Omental fat pad (tissue), 4 donors: ENCODE results near the gene PSME1. TPM values are rescaled to one million over a fixed set of nuclear protein-coding genes. Genes with fewer than 3 reads are reported as not detected.

Experiments used
- ATAC-seq: fragments of 150-250 bp; one replicate; pipeline ENCODE4 v1.9.1; 2016; ENCODE audit warnings: mild to moderate bottlenecking, moderate library complexity; ENCODE audit not compliant: low FRiP score
- DNase-seq: peaks from one replicate; pipeline ENCODE4 v3.0.0-alpha.2; 2019; ENCODE audit warnings: low spot score
- total RNA-seq, 4 donors: library from RNA; depleted of rRNA; stranded (reverse); fragments of >200 nt; gene quantifications; one replicate each; pipeline ENCODE4 v1.1.0, GENCODE V29; 2016
- TF ChIP-seq, protein P1 (sequence below), 3 donors: fragments of 450-650 bp; IDR thresholded peaks; one replicate each; pipeline ENCODE4 v1.5.1; 2016 to 2017; ENCODE audit warnings: antibody characterized with exemption in 3 of 3, mild to moderate bottlenecking in 3 of 3, moderate library complexity in 2 of 3

Gene PSME1
- total RNA-seq, 4 donors from 2014 or later, result 89.1 to 158 (median 96.8) TPM

DNA sequence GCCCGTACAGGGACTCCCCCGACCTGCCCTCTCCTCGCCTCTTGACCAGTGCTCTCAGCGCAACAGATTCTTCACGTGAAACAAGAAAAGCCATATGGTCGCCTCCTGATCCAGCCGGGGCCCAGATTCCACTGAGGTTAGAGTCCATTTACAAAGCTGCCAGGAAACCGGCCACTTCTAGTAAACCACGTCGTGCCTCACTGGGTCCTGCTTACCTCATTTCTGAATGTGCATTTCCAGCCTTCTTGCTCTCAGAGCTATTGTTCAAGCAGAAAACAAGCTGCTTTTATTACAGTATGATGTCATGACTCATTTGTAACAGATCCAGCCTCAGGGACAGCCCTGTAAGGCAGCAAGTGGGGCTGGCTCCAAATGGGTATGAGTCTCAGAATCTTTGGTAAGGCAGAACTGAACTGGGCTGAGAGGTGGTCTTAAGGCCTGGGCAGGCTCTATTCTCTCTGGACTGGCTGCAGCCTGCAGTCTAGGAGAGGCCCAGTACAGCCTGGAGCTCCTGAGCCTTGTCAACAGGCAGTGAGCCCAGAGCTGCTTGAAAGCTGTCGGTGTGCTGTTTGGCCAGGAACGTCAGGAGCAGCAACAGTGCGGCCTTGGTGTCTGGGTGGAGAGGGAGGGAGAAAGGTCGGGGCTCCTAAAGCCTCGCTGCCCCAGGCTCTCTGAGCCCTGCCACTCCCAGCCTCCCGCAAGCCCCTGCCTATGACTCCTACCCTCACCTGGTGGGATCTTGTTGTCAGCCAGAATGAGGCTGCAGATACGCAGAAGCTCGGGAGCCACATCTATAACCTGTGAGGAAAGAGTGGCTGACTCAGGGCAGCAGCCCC, 44.2 kb downstream of the PSME1 start:
- peak; percentile 20 for ATAC-seq
- TF ChIP-seq, protein P1, sequence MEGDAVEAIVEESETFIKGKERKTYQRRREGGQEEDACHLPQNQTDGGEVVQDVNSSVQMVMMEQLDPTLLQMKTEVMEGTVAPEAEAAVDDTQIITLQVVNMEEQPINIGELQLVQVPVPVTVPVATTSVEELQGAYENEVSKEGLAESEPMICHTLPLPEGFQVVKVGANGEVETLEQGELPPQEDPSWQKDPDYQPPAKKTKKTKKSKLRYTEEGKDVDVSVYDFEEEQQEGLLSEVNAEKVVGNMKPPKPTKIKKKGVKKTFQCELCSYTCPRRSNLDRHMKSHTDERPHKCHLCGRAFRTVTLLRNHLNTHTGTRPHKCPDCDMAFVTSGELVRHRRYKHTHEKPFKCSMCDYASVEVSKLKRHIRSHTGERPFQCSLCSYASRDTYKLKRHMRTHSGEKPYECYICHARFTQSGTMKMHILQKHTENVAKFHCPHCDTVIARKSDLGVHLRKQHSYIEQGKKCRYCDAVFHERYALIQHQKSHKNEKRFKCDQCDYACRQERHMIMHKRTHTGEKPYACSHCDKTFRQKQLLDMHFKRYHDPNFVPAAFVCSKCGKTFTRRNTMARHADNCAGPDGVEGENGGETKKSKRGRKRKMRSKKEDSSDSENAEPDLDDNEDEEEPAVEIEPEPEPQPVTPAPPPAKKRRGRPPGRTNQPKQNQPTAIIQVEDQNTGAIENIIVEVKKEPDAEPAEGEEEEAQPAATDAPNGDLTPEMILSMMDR (IDR thresholded peaks at IDR 0.05), result no peak
- DNase-seq, result no peak

DNA sequence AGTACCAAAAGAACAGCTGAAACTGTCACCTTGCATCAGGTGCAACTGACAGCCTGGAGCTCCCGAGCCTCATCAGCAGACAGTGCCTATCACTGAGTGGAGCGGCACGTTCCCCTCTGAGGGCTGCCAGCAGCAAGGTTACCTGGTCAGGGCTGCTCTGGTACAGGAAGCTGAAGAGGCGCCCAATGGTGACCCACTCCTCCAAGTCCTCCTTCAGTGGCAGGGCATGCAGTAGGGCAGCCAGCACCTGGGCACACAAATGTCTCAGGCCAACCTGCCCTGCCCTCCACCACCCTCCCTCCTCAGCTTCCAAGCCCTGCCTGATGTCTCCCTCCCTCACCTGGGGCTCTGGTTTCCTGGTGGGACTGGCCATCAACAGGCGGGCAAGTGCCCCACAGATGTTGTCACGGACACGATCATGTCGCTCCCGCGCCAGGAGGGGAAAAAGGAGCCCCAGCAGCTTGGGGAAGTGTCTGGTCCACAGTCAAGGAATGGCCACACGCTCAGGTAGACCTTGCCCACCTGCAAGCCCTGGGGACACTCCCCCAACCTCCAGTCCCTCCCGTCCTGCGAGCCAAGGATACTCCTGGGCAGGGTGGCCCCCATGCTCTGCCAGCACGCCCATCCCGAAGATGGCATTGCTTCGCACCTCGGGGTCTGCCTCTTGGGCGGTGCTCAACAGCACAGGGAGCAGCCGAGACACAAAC, 45.5 kb downstream of the PSME1 start:
- no peak for ATAC-seq
- no peak for DNase-seq
- TF ChIP-seq, protein P1 (IDR thresholded peaks at IDR 0.05), result no peak

DNA sequence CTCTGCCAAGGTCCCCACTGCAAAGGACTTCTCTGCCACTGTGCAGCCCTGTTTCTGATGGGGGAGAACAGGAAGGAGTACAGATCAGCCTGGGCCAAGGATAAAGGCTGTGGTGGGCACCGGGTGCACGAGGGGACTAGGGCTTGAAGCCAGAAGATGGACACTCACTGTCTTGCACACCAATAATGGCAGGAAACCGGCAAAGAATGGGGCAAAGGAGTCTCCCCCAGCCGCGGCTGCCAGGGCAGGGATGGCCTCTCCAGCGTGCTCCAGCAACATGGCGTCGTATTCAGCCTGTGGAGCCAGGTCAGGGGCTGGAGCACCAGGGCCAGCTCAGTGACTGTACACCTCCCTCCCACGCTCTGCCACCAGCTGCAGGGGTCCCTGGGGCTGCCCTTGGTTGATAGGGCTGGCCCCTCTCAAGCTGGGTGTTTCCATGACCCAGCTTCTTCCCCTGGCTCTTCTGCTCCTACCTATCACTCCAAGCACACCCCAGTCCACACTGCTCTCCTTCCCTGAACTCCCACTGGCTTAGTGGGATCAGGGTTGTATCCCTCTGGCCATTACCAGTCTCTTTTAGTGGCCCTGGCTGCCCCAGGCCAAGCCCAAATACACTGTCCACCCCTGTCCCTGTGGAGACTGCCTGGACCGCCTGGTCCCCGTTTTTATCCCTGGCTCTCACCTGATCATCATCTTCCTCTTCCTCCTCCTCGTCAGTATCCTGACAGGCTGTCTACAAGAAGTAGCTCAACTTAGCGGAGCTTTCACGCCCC, 46.3 kb downstream of the PSME1 start:
- DNase-seq (no peak), ATAC-seq (no peak)
- TF ChIP-seq, protein P1 (IDR thresholded peaks at IDR 0.05), result no peak

DNA sequence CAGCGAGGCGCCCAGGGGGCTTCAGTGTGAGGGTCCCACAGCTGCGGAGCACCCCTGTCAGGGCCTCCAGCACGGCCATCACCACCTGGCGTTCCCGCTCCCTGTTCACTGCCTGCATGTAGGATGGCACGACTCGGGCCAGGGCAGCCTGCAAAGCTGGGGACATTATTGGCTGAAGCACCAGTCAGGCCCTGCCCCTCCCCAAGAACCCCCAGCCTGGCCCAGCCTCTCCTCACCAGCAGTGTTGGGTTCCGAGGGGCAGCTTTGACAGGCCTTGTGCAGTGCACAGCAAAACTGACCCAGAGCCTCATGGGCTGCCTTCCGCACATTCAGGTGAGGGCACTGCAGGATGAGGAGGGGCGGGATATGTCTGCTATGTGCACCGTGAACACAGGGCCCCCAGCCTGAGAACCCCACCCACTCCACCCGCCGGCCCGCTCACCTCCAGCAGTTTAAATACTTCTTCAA, 47.1 kb downstream of the PSME1 start:
- TF ChIP-seq, protein P1 (IDR thresholded peaks at IDR 0.05), result no peak
- ATAC-seq (no peak), DNase-seq (no peak)

DNA sequence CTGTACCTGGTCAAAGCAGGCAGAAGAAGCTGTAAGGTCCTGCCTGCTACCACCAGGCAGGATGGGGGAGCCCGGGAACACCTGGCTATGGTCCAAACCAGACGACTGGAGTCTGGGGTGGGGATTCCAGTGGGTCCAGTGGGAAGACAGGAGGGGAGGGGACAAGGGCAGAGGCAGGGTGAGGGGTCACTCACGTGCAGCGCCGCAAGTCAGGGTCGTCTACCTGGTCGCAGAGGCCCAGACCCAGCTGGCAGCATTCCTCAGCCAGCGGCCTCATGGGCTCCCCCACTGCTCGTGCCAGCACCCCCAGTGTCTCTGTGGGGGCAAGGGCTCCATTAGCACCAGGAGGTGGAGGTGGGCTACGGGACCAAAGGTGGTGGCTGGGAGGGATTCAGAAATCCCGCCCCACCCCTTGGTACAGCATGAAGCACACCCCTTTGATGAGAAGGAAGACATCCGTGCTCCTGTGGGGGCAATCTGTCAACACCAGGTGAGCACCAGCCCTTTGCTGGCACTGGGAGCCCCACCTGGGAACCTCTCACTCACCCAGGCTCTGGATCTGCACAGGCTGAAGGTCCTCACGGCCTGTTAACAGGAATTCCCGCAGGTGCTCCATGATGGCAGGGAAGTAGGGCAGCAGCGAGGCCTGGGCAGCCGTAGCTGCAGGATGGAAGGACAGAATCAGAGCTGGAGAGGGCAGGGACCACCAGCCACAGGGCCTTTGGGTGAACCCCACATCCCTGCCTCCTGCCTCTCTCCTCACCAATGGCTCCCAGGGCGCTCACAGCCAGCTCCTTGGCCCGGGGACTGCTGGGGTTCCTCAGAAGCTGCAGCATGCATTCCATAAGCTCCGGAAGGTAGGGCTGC, 48.3 kb downstream of the PSME1 start:
- ATAC-seq (no peak), DNase-seq (no peak)
- TF ChIP-seq, protein P1 (IDR thresholded peaks at IDR 0.05), result no peak

DNA sequence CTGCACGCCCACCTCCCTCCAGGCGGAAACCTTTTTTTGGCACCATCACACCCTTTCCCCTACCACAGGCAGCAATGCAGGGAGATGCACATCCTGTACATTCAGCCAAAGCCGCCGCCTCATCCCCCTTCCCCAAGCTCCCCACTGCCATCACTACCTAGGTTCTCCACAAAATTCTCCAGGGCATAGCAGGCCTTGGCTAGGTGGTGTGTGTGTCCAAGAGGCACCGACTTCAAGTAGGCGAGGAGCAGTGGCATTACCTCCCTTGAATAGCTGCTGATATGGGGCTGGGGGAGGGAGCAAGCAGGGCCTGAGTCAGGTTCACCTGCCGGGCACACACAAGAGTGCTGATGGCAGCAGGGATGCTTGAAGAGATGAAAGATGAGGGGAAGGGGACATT, 49.0 kb downstream of the PSME1 start:
- ATAC-seq, result no peak
- no peak for DNase-seq
- TF ChIP-seq, protein P1 (IDR thresholded peaks at IDR 0.05), result no peak
